NCI-H748 (cell line): Measurements from ENCODE around the gene BCR.

Source experiments
- DNase-seq: peaks from one replicate; lab custom pipeline; 2025; ENCODE audit not compliant: unreplicated experiment; lab: John Stamatoyannopoulos, UW

The BCR gene

DNA sequence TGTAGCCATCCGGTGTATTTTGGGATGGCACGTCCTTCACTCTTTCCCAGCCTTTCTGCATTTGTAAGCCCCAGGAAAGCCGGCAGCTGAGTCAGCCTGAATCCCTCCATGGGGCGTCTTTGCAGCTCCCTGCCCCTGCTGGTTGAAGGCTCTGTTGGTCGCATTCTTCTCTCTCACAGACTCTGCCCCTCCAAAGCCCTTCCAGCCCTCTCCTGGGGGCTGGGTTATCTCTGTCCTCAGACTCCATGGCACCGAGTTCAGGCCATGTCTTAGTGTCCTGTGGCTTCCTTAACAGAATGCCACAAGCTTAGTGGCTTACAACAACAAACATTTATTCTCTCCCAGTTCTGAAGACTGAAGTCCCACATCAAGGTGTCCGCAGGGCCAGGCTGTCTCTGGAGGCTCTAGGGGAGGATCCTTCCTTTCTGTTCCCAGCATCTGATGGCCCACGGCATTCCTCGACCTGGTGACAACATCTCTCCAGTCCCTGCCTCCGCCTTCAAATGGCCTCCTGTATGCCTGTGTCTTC is 62.2 kb downstream of the BCR start:
- DNase-seq: no peak

GRCh38 chr22:23243006-23243573 is 62.8 kb downstream of the BCR start:
- DNase-seq: no peak

DNA sequence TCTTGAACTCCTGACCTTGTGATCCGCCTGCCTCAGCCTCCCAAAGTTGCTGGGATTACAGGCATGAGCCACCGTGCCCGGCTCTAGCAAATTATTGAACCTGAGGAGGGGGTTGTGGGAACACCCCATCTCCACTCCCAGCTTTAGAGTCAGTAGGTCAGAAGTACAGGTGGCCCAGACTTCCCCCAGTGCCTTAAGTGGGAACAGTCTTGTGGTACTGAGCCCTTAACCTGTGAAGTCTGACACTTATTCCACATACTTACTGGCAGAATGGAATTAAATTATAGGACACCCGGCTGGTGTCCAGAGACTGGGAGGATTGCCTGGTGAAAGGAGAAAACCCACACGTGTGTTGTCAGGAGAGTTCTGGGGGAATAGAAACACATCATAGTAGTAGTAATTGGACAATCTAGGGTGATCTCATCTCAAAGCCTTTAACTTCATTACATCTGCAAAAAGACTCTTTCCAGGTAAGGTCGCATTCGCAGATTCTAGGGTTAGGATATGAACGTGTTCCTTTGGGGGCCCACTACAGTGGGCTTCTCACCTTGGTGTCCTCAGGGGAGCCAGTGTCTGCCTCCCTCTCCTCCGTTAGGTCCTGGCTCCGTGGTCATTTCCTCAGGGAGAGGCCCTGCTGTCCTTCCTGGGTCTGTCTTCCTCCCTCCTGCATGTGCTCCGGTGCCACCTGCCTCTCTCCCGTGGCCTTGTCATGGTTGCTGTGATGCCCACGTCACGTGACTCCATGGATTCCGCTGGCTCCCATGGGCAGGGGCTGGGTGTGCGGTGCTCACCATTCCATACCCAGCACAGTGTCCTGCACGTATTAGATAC is 63.8 kb downstream of the BCR start:
- no peak for DNase-seq

- DNase-seq: no peak
These were observed 64.4 kb downstream of the BCR start for GRCh38 chr22:23244690-23245044.

DNA sequence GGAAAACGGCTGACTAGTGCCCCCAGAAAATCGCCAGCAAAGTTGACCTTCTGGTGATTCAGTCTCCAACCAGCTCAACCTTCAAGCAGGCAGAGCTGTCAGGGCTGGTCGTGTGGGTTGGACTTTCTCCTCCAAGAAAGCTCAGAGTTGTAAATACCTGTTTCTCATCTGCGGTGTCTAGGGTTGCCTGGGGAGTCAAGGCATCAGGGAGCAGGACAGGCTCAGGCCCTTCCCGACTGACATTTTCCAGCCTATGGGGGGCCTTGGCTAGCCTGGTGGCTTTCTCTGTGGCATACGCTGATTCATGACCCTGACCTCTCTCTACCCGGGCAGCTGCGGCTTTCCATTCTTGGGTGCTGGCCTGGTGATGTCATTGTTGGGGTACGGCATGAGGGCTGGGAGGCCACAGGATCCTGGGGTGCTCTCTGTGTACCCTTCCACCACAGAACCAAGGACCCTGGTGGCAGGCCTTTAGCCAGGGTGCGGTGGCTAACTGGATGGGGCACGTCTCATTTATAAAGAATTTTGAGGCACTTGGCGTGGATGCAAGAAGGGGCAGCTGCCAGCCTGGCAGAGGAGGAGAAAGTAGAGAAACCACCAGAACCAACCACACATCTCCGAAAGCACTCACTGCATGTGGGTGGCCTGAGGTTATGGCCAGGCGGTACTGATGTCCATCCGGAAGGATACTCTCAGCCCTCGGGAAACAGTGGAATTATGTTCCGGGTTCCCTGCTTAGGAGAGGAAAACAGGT is 64.9 kb downstream of the BCR start:
- no peak for DNase-seq

DNA sequence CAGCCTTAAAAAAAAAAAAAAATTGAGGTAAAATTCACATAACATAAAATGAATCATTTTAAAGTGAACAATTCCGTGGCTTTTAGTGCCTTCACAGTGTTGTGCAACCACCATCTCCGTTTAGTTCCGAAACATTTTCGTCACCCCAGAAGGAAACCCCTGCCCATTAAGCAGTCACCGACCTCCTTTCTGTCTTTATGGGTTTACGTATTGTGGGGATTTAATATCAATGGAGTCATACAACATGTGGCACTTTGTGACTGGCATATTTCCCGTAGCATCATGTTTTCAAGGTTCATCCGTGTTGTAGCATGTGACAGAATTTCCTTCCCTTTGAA is 65.5 kb downstream of the BCR start:
- no peak for DNase-seq

DNA sequence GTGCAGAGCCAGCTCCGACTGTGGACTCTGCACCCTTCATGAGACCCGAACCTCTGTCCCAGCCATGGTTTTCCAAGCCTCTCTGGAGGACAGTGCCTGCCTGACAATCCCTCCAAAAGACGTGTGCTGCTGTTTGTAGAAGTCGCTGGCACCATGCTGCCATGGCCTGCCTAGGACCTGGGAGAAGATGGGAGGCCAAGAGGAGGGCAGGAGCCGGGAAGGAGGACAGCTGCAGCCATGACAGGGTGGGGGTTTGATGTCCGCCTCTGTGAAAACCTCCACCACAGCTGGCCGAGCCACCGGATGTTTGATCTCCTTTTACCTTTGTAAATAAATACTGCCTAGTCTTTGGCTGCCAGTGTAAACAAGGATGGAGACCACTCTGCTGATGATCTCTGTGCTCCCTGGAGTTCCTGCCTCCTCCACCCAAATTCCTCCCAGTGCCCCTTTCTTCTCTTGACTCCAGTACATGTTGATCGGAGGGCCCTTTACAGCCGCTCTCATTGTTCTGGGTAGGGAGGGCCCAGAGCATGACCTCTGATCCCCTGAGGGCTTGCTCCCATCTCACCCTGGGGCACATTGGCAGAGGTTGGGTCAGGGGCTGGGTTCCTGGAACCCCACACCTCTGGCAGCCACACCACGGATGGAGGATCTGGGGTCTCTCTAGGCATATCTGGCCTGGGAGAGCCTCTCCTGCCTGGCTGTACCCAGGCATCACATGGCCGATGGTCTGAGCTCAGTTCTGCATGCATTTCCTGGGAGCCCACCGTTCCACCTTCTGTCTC is 66.9 kb downstream of the BCR start:
- DNase-seq: peak; percentile 91

GRCh38 chr22:23248583-23248982 is 68.3 kb downstream of the BCR start:
- peak; percentile 72 for DNase-seq

- no peak for DNase-seq
These were observed 69.9 kb downstream of the BCR start for GRCh38 chr22:23250056-23250784.

DNA sequence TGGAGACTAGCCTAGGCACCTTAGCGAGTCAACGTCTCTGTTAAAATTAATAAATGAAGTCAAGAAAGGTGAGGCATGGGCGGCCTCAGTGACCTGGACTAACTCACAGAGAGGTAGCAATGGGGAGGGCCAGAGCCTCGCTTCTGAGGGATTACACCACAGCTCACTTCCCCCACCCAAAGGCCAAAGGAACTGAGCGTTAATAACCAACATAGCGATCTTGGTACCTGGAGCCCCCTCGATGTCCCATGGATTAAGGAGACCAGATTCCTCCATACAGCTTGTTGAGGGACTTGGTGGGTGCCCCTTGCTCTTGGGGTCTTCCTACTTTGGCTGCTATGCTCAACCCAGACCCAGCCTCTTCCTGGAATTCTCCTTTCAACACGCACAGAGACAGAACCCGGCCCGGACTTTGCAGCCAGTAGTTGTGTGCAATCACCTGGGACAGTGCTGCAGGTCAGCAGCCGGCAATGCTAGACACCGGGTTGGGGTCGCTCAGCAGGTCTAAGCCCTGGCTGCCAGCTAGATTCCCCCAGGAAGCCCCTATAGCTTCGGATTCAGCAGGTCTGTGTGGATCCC is 70.6 kb downstream of the BCR start:
- no peak for DNase-seq

- DNase-seq: no peak
These were observed 71.3 kb downstream of the BCR start for GRCh38 chr22:23251445-23252093.

DNA sequence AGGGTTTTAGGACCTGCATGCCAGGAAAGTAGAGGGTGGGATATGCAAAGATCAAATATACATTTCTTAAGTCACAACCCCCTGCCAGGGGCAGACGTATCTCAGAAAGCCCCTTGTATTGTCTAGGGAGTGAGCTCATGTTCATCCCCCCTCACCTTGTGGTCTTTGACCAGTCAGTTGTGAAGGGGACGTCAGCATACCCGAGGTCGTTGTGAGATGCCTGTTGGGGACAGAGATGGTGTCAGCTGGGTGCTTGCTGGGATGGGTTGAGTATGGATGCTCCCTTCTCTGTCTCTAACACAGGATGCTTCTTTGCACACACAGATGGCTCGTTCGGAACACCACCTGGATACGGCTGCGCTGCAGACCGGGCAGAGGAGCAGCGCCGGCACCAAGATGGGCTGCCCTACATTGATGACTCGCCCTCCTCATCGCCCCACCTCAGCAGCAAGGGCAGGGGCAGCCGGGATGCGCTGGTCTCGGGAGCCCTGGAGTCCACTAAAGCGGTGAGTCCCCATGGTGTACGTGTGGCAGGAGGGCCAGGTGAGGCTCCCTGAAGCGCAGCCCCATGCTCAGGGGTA is 73.3 kb downstream of the BCR start:
- no peak for DNase-seq

GRCh38 chr22:23255506-23256170 is 75.3 kb downstream of the BCR start:
- DNase-seq: no peak

- no peak for DNase-seq
These were observed 76.0 kb downstream of the BCR start for GRCh38 chr22:23256171-23256932.

- DNase-seq: no peak
These were observed 76.9 kb downstream of the BCR start for GRCh38 chr22:23256986-23257888.

GRCh38 chr22:23257889-23258825 is 77.8 kb downstream of the BCR start:
- DNase-seq: no peak
